ENCODE data around the gene GMCL2.

The GMCL2 gene

GRCh38 chr5:178136990-178137389 lies 50.2 kb downstream of the GMCL2 start:
- DNase-seq = no peak

Measured in hippocampal formation (tissue), 2 donors.